Activated effector memory CD4-positive, alpha-beta T cell treated with anti-CD3 and anti-CD28 coated beads, Interleukin-2, amount 50 U/mL, for 16 hours (primary cell): ENCODE data around the gene DIP2C.
A peak's percentile ranks its signal among the peaks of the same experiment; 100 is the strongest.
"Not testable (repeated sequence)": the region's sequence is repeated elsewhere in the genome, so short reads cannot be mapped to it uniquely, and the experiment has no call there.

ENCODE experiments used
- DNase-seq: peaks from one replicate; pipeline ENCODE4 v3.0.0-alpha.2; 2020

DIP2C gene

DNA sequence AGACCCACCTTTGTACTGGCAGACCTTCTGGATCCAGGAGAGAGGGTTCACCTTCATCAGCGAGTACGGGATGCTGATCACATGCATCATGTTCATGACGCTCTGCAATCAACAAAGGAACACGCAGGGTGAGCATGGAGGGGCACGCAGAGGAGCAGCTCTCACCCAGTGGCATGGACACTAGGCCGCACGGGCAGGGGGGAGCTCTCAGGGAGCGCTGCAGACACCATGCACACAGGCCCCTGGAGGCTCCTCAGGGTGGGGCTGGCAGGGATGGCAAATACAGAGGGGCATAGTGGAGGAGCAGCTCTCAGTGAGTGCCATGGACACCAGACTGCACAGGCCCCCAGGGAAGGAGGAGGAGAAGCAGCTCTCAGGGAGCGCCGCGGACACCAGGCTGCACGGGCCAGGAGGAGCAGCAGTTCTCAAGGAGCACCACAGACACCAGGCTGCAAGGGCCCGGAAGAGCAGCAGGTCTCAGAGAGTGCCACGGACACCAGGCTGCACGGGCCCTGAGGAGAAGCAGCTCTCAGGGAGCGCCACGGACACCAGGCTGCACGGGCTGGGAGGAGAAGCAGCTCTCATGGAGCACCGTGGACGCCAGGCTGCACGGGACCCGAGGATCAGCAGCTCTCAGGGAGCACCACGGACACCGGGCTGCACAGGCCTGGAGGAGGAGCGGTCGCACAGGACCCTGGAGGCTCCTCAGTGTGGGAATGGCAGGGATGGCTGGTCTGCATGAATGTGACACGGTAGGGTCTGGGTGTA lies 304.7 kb downstream of the DIP2C start:
- no peak for DNase-seq

DNA sequence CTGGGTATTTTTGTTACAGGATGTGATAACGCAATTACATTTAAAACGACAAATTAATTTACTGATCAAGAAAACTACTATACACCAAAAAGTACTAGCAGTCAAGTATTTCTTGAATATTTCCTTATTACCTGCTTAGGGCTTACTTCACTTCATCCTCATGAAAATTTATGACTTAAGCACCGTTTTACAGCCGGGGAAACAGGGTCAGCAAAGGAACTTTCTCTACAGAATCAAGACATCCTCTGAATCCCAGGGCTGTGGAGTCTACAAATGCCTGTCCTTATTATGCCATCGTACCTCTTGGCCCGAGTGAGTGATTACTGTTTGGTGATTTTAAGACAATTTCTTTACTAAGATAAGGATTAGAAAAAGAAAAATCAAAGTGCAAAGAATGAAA lies 305.9 kb downstream of the DIP2C start:
- no peak for DNase-seq

DNA sequence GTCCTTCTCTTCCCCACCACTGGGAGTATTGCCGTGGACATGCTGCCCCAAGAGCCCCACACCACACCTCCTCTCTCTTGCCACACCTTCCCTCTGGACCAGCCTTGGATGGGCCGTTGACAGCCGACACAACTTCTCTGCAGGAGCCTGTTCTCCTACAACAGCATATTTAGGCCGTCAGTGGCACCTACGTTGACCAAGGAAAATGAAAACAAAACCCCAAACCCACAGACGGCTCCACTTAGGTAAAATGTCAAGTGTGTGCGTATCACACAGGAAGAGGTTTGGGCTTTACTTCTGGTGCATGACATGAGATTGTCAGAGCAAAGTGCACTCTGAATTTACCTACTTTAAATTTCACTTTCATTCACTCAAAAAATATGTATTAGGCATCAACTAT lies 307.7 kb downstream of the DIP2C start:
- DNase-seq: no peak

DNA sequence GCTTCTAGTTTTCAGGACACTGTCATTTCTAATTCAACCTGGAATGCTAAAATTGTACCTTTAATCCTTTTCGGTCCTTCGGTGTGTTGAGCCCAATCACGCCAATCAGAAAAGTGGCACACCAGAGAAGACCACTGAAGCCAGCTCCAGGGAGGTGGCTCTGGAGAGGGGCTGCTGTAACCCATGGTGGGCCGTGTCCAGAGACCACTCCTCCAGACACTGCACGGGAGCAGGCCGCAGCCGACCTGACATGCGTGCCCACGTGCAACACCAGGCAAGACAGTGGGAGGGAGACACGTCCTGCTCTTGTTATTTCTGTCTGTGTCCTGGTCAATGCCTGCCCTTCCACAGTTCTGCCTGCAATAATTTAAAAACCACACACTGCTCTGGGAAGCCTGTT lies 308.1 kb downstream of the DIP2C start:
- no peak for DNase-seq

DNA sequence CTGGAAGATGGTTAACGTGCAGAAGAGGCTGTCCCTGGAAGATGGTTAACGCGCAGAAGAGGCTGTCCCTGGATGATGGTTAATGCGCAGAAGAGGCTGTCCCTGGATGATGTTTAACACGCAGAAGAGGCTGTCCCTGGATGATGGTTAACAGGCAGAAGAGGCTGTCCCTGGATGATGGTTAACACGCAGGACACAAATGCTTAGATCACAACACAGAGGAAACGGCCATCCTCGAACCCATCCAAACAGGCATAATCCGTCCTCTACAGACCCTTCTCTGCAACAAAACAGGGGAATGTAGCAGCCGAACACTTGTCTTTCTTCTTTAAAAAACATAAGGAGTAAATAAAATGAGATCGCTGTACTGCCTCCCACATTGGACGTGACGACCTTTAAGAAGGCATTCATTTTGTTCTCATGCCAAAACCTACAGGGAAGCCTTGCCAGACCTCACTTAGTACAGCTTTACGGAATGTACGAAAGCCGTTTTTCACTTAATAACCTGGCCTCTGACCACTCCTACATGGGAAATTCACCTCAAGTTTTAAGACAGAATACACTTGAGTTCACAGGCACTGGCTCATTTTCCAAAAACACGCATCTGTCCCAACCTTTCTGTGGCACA lies 309.0 kb downstream of the DIP2C start:
- DNase-seq: no peak

DNA sequence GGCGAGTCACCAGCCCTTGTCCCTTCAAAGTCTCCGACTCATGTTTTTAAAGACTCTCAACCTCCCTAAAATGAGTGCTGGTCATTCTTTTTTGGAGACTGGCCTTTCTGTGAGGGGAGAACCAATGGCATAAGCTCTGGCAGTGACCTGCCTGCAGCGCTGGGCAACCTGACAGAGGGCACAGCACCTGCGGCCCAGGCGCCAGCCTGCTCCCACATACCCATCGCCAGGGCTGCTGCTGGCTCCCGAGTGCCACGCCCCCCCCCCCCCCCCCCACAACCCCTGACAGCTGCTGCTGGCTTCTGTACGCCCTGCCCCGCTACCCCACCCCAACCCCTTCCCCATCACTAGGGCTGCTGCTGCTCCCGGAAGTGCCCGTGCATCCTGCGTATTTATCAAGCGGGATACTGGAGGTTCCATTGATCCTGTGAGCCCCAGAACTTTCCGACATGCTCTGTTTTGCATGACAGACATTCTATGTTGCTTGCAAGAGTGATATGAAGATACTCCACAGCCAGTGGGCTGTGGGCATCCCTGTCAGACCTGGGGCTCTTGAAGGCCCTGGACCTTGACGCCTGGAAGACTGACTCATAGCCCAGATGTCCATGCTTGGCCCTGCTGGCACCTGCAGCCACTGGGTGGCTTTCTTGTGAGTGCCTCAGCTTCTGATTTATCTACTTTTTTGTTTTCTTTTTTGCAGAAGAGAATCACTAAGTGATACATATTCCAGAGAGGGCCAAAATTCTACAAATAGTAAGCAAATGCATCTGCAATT lies 310.4 kb downstream of the DIP2C start:
- DNase-seq: no peak

DNA sequence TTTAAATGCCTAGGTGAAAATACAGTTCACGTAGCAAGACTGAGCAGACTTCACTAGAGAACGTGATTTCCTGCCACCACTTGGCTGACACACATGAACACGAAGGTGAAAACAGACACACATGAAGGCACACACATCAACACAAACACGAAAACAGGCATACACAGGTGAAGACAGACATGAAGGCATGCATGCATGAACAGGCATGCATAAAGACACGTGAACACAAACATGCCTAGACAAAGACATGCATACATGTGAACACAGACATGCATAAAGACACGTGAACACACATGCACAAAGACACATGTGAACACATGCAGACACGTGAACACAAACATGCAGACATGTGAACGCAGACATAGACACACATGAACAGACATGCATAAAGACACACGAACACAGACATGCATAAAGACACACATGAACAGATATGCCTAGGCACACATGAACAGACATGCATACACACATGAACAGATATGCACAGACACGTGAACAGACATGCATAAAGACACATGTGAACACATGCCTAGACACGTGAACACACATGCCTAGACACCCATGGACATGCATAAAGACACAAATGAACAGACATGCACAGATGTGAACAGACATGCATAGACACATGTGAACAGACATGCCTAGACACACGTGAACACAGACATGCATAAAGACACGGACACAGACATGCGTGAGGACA lies 311.1 kb downstream of the DIP2C start:
- DNase-seq: no peak

DNA sequence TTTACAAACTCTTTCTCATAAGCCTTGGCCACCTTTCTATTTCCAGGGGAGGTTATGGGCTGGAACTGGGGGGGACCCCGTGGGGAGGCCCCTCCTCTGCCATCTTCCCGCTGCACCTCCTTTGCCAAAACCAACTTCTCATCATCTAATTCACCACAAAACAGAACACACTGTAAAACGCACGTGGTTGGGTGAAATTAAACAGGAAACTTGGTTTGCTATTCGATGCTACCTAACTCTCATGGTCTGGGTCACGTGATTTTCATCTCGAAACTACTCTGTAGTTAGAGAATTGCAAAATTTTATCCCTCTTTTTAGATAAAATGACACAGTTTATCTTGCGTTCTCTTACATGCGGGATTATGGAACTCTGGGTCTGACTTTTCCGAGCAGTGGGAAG lies 312.2 kb downstream of the DIP2C start:
- DNase-seq: no peak

DNA sequence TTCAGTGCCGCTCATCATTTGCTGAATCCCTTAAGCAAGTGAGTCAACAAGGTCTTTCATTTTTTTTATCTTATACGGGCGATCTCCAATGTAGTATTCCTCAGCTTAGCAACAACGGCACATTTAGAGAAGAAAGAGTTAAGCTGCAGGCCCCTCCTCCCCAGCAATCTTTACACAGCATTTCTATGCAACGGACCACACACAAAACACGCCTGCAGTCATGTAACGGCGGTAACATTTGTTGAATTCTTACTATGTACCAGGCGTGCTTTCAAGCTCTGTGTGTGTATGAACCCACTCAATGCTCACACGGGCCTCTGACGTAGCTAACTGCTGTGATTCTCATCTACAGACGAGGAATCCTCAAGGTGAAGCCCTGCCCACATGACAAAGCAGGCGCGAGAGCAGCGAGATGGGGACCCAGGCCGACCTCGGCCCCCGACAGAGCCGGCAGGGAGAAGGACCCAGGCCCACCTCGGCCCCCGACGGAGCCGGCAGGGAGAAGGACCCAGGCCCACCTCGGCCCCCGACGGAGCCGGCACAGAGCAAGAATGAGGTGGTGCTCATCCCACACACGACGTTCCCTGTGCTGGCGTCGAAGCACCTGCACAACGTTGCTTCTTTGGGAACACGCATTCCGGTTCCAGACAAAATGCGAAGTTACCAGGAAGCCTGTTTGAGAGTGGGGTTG lies 313.5 kb downstream of the DIP2C start:
- no peak for DNase-seq

DNA sequence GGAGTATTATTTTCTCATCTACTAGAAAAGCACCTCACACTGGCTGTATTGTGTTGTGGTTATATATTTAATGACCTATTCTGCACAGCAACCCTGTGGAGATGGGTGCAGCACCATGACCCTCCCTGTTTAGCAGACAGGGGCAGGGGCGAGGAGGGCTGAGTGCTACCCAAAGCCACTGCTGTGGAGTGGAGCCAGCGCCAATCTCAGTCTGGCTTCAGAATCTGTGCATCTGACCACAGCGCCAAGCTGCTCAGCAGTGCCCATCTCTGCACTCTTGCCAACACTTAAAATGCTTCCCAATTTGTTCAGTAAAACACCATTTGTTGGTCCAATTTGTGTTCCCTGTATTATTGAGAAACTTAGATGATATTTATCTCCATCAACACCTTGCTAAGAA lies 315.1 kb downstream of the DIP2C start:
- DNase-seq: no peak

DNA sequence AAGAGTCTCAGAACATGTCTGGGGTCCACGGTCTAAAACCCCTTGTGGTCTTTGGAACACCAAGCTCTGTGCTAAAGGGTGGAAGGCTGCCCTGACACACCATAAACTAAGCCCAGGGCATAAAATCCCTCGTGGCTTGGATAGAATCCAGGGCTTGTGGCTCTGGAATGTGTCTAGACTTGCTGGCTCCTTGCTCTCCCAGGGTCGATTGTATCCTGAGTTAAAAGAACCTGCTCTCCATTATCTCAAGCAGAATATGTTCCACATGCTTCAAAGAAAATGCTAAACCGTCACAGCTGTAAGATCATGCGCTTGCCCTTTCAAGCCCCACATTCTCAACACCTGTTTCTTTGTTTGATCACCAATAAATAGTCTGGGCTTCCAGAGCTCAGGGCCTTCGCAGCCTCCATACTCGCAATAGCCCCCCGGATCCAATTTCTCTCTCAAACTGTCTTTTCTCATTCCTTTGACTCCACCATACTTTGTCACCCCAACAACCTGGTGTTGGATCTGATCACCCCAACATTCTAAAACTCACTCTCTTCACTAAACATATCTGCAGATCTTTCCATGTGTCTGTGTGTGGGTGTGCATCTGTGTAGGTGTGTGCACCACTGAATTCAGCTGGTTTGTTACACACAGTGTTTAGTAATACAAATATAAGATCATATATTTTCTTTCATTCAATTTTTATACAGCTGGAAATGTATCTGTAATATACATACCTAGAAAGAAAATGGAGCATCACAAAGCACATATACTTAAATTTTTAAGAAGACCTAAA lies 315.8 kb downstream of the DIP2C start:
- no peak for DNase-seq

DNA sequence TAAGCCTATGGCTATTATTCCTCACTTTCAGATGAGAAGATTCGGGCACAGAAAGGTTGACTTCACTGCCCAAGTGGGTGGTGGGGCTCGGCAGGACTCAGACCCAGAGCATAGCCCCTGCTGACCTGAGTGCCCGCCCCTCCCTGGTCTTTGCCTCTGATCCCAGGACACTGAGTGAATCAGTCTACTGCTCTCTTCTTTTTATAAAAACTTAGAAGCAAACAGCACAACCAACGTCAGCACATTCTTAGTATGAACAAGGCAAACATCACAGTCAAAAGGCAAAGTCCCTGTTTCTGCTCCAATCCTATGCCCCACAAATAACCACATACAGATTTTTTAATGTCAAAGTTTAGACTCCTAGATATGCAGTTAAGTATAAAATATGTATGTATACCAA lies 316.5 kb downstream of the DIP2C start:
- no peak for DNase-seq

DNA sequence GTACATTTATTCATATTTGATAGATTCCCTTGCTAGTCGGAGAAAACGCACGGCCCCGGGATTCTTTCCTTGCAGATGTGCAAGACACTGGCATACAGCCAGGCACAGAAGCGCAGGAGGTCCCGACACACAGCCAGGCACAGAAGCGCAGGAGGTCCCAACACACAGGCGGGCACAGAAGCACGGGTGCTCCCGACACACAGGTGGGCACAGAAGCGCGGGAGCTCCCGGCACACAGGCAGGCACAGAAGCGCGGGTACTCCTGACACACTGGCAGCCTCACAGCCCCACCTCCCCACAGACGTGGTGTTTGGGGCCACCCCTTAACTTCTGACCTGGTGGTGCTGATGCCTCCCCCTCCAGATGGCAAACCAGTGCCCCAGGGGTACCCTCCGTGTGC lies 316.9 kb downstream of the DIP2C start:
- no peak for DNase-seq

DNA sequence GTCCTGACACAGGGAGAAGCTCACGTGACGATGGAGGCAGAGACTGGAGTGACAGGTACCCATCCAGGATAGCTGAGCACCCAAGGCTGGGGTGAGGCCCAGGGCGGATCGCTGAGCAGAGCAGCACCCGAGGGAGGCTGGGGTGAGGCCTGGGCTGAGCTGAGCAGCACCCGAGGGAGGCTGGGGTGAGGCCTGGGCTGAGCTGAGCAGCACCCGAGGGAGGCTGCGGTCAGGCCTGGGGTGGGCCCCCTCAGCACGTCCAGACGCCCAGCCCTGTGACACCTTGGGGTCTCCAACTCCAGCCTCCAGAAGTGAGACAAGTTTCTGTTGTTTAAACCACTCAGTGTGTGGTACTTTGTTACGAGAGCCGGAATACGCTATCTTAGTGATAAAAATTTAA lies 318.0 kb downstream of the DIP2C start:
- DNase-seq: peak; percentile 33

DNA sequence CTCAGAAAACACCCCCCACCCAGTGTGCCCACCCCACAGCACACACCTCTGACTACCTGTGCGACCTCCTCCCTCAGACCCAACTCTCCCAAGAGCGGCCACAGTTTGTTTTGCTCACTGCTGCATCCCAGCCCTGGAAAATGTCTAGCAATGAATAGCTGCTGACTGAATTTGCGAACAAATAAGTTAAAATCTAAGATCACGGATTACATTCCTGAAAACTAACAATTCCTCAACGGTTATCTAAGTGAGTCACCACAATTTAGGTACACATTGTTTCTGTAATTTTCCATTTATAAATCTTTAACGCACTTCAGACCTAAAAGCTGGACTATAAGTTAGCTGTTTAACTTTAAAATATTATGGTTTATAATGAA lies 319.0 kb downstream of the DIP2C start:
- DNase-seq: no peak

DNA sequence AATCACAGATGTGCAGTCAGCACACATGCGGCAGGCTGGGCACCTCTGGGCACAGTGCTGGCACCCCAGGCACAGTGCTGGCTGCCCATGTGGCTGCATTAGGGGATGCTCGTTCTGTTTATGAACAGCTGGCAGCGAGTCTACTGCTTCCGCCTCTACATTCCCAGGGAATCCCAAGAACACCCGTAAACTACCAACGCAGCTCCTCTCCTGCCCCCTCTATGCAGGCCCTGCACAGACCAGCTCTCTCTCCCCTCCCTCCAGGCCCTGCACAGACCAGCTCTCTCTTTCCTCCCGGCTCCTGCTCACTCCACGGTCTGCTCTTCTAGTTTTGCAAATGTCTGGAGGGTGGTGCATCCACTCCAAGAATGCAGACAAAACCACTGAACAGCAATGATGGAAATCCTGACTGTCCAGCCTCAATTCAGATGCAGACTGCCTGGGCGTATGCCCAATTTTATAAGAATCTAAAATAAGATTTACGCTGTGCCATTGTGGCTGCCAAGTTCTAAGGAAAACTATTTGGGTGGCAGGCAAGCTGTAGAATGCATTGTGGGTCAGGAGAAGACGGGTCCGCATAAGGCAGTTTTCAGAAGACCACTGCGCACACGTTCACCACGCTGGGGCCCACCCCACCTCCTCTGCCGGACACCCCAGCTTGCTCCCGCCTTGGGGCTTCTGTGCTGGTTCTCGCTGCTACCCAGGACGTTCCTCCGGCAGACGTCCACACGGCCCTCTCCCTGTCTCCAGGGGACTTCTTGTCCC lies 319.6 kb downstream of the DIP2C start:
- DNase-seq: peak; percentile 53

DNA sequence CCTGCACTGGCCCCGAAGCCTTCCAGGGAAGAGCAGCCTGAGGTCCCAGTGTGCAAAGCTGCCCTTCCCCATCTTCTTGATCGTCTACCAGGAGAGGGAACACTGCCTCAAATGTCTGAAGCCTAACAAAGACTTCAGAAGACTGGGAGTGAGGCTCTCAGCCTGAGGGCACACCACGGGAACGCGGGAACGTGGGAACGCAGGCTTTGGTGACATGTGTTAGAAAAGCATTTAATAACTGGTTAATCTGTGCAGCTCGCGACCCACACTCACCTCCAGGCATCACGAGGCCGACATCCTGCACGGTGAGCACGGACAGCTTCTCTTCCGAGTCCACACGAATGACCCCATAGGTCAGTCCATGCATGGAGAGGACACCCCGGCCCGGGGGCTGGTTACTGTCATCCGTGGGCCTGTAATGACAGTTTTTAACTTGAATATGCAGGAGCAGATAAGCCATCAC lies 320.2 kb downstream of the DIP2C start:
- no peak for DNase-seq

DNA sequence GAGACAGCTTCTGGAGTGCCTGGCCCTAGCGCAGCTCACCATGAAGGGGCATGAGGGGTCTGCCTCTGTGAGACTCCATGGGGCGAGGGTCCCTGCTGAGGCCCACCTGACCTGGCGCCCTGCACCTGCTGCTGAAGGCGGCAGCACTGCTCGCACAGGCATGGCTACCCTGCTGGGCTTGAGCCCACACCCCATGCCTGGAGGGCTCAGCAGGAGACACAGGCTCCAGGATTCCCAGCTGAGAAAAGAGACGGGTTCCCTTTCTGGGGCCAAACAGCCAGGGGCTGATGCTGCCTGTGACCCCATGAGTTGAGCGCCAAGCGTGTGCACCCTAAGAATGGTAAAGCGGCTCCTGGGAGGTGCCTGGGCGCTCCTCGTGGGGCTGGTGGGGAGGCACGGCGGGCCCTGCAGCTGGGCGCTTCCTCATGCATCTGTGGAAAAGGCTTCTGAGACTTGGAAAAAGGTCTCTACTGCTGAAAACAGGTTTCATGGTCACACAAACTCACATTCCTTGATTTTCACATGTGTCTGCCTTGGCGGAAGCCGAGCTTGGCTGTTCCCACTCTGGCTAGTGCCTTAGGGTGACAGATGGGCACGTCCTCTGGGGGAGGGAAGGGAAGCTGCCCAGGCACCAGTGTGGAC lies 320.8 kb downstream of the DIP2C start:
- peak; percentile 36 for DNase-seq

DNA sequence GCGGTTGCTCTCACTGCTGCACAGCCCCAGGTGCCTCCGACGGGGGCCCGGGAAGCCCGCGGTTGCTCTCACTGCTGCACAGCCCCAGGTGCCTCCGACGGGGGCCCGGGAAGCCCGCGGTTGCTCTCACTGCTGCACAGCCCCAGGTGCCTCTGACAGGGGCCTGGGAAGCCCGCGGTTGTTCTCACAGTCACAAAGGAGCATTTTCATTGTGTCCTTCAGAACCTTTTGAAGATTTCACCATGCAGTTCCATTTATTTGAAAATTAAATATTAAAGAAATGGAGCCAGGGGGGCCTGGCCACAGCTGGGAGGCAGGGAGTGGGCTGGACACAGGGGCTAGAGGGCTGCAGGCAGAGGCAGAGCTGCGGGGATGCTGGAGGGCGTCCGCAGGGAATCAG lies 321.4 kb downstream of the DIP2C start:
- not testable (repeated sequence) for DNase-seq

DNA sequence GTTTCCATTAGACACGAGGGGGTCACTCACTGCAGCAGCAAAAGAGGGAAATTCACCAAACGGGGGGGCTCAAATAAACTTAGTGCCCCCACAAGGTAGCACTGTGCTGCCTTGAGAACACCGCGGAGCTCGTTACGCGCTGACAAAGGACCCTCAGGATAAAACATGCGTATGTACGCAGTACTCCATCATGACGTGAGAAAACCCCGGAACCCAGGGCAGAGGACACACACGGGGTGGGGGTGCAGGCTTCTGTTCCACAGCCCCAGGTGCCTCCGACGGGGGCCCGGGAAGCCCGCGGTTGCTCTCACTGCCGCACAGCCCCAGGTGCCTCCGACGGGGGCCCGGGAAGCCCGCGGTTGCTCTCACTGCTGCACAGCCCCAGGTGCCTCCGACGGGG lies 321.8 kb downstream of the DIP2C start:
- no peak for DNase-seq

DNA sequence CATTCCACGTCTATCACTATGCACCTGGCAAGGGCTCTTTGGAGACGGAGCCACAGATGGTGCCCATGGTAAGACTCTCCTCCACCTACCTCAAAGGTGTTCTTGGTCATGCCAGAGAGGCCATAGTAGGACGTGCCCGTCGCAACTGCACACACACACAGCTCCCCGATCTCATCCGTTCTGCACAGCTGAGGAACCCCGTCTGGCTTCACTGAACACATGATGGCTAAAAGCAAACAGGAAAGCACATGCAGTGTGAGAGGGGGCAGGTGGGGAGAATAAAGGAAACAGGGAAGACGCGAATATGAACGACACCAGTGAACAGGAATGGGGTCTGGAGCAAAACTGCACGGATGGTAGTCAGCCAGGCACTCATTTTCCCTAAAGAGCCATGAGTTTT lies 323.3 kb downstream of the DIP2C start:
- no peak for DNase-seq
